Measurements from ENCODE around the gene DLAT.

DLAT gene

GRCh38 chr11:111999111-111999510, 26.1 kb upstream of the DLAT start:
- H3K4me1 ChIP-seq (ENCODE audit: low read length): peaks cover 20% of the 10 kb centered on the region
- H3K36me3 ChIP-seq (replicated peaks; ENCODE audit: low read depth, low read length): peaks cover 14% of the 10 kb centered on the region
- no peaks in the 10 kb centered on the region for H3K79me2 ChIP-seq (ENCODE audit: low read length)
- no peaks in the 10 kb centered on the region for H3K9me3 ChIP-seq (ENCODE audit: insufficient read depth, low read length)
- H3K9ac ChIP-seq (ENCODE audit: low read length): no peak overlapping the region
- no peak overlapping the region for H2AFZ ChIP-seq (ENCODE audit: low read depth, low read length)
- H3K27me3 ChIP-seq (ENCODE audit: low read depth, low read length): no peaks in the 10 kb centered on the region
- no peak overlapping the region for H3K4me3 ChIP-seq (ENCODE audit: low read length)
- H4K20me1 ChIP-seq (ENCODE audit: insufficient read depth, low read length): no peaks in the 10 kb centered on the region
- TF ChIP-seq EZH2phosphoT487 (IDR thresholded peaks at IDR 0.05; ENCODE audit: low read depth) (no peak), CTCF (IDR thresholded peaks at IDR 0.05; ENCODE audit: low read depth, low read length) (no peak)
- H3K4me2 ChIP-seq (ENCODE audit: low read length): no peak overlapping the region
- no peak overlapping the region for H3K27ac ChIP-seq (ENCODE audit: low read length)

DNA sequence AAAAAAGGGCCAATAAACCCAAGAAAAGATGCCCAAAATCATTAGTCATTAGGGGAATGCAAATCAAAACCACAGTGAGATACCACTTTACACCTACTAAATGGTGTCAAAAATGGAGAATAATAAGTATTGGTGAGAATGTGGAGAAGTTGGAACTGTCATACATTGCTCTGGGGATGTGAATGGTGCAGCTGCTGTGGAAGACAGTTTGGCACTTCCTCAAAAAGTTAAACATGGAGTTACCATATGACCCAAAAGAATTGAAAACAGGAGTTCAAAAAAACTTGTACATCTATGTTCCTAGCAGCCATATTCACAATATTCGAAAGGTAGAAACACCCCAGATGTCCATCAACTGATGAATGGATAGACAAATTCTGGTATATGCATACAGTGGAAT, 24.5 kb upstream of the DLAT start:
- H3K4me1 ChIP-seq (ENCODE audit: low read length): peaks cover 20% of the 10 kb centered on the region

DNA sequence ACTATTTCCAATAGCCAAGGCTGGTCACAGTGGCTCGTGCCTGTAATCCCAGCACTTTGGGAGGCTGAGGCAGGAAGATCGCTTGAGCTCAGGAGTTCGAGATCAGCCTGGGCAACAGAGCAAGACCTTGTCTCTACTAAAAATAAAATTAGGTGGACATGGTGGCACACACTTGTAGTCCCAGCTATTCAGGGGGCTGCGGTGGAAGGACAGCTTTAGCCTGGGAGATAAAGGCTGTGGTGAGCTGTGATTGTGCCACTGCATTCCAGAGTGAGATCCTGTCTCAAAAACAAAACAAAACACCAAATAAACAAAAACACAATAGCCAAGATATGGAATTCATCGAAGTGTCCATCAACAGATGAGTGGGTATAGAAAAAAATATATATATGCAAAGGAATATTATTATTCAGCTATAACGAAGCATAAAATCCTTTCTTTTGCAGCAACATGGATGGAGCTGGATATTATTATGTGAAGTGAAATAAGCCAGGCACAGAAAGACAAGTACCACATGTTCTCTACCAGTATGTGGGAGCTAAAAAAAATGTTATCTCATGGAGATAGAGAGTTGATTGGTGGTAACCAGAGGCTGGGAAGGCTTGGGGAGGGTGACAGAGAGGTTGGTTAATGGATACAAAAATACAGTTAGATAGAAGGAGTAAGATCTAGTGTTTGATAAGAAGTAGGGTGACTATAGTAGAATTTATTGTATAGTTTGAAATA, 22.6 kb upstream of the DLAT start:
- H3K4me3 ChIP-seq (ENCODE audit: low read length): no peak overlapping the region
- H4K20me1 ChIP-seq (ENCODE audit: insufficient read depth, low read length): no peaks in the 10 kb centered on the region
- no peak overlapping the region for H3K4me2 ChIP-seq (ENCODE audit: low read length)
- no peaks in the 10 kb centered on the region for H3K79me2 ChIP-seq (ENCODE audit: low read length)
- peaks cover 12% of the 10 kb centered on the region for H3K4me1 ChIP-seq (ENCODE audit: low read length)
- no peaks in the 10 kb centered on the region for H3K27me3 ChIP-seq (ENCODE audit: low read depth, low read length)
- no peak overlapping the region for H2AFZ ChIP-seq (ENCODE audit: low read depth, low read length)
- peaks cover 9% of the 10 kb centered on the region for H3K36me3 ChIP-seq (replicated peaks; ENCODE audit: low read depth, low read length)
- no peak for TF ChIP-seq EZH2phosphoT487 (IDR thresholded peaks at IDR 0.05; ENCODE audit: low read depth)
- TF ChIP-seq CTCF (IDR thresholded peaks at IDR 0.05; ENCODE audit: low read depth, low read length): no peak
- no peaks in the 10 kb centered on the region for H3K9me3 ChIP-seq (ENCODE audit: insufficient read depth, low read length)
- H3K9ac ChIP-seq (ENCODE audit: low read length): no peak overlapping the region
- no peak overlapping the region for H3K27ac ChIP-seq (ENCODE audit: low read length)

More for the DNA sequence above, 24.5 kb upstream of the DLAT start:
- TF ChIP-seq CTCF (IDR thresholded peaks at IDR 0.05; ENCODE audit: low read depth, low read length) (no peak), EZH2phosphoT487 (IDR thresholded peaks at IDR 0.05; ENCODE audit: low read depth) (no peak)
- Histone ChIP-seq H4K20me1 (ENCODE audit: insufficient read depth, low read length) (no peaks in the 10 kb centered on the region), H3K79me2 (ENCODE audit: low read length) (no peaks in the 10 kb centered on the region), H2AFZ (ENCODE audit: low read depth, low read length) (no peak overlapping the region), H3K27me3 (ENCODE audit: low read depth, low read length) (no peaks in the 10 kb centered on the region), H3K9ac (ENCODE audit: low read length) (no peak overlapping the region), H3K4me3 (ENCODE audit: low read length) (no peak overlapping the region), H3K9me3 (ENCODE audit: insufficient read depth, low read length) (no peaks in the 10 kb centered on the region), H3K36me3 (replicated peaks; ENCODE audit: low read depth, low read length) (peaks cover 9% of the 10 kb centered on the region), H3K27ac (ENCODE audit: low read length) (no peak overlapping the region), H3K4me2 (ENCODE audit: low read length) (no peak overlapping the region)

DNA sequence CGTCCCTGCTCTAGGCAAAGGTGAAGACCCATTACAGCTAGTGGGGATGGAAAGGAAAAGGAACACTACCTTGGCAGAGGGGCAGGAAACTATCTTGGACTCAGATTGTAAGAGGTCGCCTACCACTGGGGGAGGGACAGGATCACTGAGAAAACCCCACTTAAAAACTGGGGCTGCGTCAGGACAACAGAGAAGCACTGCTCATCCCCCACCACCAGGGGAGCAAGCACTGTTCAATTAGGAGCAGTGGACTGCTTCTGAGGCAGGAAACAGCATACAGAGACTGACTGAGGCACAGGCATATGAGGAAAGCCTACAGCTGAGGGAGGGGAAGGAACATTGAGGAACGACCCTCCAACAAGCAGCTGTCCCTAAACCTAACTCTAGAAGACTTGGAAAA, 20.8 kb upstream of the DLAT start:
- H3K27me3 ChIP-seq (ENCODE audit: low read depth, low read length): no peaks in the 10 kb centered on the region
- no peak overlapping the region for H3K9ac ChIP-seq (ENCODE audit: low read length)
- no peaks in the 10 kb centered on the region for H3K9me3 ChIP-seq (ENCODE audit: insufficient read depth, low read length)
- H2AFZ ChIP-seq (ENCODE audit: low read depth, low read length): no peak overlapping the region
- no peaks in the 10 kb centered on the region for H3K79me2 ChIP-seq (ENCODE audit: low read length)
- peaks cover 9% of the 10 kb centered on the region; the same call in 1 of the 2 replicates for H3K4me1 ChIP-seq (ENCODE audit: low read length)
- H3K27ac ChIP-seq (ENCODE audit: low read length): no peak overlapping the region
- TF ChIP-seq CTCF (IDR thresholded peaks at IDR 0.05; ENCODE audit: low read depth, low read length): peak; percentile 50
- no peak for TF ChIP-seq EZH2phosphoT487 (IDR thresholded peaks at IDR 0.05; ENCODE audit: low read depth)
- no peak overlapping the region for H3K4me2 ChIP-seq (ENCODE audit: low read length)
- H4K20me1 ChIP-seq (ENCODE audit: insufficient read depth, low read length): no peaks in the 10 kb centered on the region
- peaks cover 9% of the 10 kb centered on the region for H3K36me3 ChIP-seq (replicated peaks; ENCODE audit: low read depth, low read length)
- H3K4me3 ChIP-seq (ENCODE audit: low read length): no peak overlapping the region
